Smooth muscle cell of the brain vasculature (primary cell): ENCODE results near the gene TFAM.
"Not testable (repeated sequence)": the region's sequence is repeated elsewhere in the genome, so short reads cannot be mapped to it uniquely, and the experiment has no call there.

Source experiments
- DNase-seq: peaks from one replicate; pipeline ENCODE4 v3.0.0-alpha.2; 2012; ENCODE audit warnings: low read depth, low spot score

The TFAM gene

DNA sequence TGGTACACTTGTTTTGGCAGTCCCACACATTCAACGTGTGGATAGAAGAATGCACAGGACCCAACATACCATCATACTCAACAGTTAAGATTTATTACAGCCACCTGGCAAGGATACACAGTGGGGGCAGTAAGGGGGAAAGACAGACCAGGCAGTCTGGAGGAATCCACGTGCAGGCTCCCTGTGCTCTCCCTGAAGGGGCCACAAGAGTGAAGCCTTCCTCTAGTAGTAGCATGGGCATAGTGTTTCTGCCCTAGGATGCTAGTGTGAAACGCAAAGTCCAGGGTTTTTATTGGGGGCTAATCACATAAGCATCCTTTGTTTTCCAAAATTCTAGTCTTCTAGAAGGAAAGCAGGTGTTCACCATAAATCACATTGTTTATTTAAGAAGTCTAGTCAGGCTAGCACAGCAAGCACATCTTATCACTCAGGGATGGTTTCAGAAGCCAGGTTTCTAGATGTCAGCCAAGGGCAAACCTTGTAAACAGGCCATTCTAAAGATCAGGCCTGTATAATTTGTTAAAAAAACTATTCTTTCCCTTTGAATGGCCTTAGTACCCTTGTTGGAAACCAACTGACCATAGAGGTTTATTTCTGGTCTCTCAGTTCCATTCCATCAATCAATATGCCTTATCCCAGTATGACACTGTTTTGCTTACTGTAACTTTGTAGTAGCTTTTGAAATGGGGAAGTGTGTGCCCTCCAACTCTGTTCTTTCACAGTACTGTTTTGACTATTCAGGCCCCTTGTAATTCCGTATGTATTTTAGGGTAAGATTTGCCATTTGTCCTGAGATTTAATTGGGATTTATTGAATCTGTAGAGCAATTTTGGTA lies 12.4 kb upstream of the TFAM start:
- DNase-seq, result no peak

DNA sequence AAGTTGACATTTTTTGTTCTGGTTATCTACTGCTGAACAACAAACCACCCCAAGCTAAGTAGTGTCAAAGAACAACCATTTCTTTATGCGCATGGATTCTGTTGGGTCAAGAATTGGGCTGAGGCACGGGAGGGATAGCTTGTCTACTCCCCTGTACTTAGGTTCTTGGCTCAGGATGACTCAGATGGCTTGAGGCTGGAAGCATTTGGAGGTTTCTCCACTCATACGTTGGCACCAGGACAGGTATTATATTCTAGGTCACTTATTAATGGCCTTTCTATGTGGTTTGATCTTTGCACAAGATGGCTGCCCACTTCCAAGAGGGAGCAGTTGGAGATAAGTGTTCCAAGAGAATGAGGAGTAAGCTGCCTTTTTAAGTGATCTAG lies 11.8 kb upstream of the TFAM start:
- DNase-seq, result no peak

DNA sequence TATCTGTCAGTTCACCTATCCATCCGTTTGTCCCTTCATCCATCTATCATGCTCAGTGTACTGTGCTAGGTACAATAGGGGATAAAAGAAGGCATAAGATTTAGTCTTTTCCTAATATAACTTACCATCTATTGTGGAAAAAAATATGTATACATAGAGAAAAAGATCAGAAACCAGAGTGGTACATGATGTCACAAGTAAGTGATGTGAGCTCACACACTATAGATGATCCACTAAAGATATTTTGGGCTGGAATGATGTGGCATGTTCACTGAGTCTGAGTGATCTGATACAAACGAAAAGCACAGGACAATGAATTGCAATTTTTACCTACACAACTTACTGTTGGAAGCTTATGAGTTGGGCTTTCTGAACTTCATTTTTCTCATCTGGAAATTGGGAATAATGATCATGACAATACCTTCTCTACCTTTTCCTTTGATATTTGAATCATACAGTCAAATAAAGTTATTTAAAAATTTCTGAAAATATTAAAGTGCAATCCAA lies 2.7 kb upstream of the TFAM start:
- no peak for DNase-seq

DNA sequence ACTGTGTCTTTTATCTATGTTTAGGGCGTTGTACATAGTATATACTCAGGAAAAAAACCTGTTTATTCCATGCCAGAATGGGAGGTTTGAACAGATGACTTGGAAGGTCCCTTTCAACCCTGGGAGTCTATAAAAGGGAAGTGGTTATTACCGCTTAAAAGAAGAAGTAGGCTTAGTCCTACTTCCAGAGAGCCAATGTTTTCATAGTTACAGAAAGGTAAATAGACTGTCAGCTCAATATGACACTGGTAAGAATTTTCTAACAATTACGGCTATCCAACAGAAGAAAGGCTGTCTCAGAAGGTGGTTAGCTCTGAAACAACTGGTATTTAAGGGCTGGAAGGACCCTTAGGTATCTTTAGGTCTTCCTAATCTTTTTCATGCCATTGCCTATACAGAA lies 1.1 kb upstream of the TFAM start:
- no peak for DNase-seq

DNA sequence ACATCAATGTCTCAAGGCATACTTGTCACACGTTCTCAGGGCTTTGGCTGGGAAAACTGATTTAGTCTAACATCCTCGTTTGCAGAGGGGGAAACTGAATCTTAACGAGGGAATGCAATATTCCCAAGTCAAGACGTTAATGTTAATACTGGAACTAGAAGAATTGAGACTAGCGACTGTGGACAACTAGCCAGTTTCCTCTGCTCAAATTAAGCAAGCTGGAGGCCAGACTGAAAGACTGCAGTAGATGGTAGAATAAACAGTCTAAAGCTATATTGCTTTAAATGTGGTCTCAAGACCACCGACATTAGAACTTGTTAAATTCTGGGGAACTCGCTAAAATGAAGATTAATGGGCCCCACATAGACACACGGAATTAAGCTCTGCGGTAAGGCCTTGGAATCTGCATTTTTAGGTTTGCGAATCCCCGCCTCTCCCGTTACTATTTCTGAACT lies 639 bp upstream of the TFAM start:
- DNase-seq, result no peak

DNA sequence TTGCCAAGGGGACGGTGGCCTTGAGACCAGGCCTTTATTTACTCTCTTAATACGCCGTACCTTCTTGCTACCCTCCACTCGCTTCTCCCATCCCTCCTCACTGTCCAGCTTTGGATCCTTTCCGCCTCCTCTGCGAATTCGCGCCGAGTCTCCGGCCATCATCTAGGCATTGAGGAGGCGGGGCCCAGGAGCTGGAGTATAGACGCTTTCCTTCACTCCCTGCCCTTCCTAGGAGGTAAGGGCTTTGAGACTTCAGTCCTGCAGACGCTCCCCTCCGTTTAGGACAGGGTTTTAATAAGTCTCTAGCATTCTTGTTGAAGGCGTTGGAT lies 538 bp downstream of the TFAM start:
- no peak for DNase-seq

DNA sequence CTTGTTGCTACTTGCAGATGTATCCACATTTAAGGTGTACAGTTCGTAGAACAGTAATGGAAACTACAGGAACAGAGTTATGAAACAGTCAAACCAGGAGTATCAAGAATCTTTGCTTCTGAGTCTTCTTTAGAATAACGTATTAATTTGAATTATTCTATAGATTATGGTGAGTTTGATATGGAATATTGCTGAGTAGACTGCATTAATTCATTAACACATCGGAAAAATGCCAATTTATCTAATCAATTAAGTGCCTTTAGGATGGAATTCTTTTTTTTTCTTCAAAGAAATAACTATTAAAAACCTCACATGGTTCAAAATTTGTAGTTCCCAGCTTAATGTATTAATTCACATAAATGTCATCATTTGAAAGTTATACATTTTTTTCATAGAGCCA lies 3.8 kb downstream of the TFAM start:
- DNase-seq, result no peak

DNA sequence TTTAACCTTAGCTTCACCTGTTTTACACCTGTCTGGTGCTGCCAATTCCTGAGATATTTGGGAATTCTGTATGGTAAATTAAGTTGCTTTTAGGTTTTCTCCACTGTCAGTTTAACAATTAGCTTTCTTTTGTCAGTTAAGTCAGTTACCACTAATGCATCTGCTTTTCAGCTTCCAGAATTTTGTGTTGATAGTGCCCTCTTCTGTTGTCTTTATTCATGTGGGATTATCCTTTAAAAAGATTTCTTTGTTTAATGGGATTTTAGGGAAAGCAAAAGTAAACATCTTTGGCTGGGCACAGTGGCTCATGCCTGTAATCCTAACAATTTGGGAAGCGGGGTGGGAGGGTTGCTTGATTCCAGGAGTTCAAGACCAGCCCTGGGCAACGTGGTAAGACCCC lies 8.1 kb downstream of the TFAM start:
- no peak for DNase-seq

DNA sequence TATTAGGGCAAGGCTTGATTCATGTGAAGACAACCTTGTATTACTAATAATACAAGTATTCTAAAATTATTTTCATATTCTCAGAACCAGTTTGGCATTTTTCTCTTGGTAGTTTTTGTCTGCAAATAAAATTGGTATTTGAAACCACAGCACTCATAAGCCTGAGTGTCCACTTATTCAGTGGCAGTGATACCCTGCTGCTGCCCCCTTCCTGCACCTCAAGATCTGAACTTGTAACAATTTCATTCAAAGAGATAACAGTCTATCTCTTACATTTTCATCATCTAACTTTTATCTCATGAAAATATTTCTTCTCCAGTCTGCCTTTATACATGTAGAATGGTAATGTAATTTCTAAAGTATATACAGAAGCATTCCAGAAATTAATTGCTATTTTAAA lies 9.3 kb downstream of the TFAM start:
- no peak for DNase-seq

DNA sequence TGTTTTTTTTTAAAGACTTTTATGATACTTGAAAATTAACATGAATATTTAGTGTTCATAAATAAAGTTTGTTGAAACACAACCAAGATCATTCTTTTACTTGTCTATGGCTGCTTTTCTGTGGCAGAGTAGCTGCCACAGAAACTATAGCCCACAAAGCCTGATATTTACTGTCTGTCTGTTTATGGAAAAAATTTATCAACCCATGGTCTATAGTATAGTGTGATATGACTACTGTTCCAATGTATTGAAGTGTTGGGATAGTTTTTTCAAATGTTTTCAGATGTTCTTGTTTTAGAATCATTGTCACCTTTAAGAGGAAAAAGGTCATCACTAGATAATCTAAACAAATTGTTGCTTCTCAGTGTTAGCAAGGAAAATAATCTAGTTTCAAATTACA lies 10.8 kb downstream of the TFAM start:
- DNase-seq, result no peak

DNA sequence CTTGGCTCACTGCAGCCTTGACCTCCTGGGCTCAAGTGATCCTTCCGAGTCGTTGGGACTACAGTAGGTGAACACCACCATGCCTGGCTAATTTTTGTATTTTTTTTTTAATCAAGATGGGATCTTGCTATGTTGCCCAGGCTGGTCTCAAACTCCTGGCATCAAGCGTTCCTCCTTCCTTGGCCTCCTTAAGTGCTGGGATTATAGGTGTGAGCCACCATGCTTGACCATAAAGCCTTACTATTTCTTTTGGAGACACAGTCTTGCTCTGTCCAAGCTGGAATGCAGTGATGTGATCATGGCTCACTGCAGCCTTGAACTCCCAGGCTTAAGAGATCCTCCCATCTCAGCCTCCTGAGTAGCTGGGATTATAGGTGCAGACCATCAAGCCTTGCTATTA lies 12.6 kb downstream of the TFAM start:
- no peak for DNase-seq

DNA sequence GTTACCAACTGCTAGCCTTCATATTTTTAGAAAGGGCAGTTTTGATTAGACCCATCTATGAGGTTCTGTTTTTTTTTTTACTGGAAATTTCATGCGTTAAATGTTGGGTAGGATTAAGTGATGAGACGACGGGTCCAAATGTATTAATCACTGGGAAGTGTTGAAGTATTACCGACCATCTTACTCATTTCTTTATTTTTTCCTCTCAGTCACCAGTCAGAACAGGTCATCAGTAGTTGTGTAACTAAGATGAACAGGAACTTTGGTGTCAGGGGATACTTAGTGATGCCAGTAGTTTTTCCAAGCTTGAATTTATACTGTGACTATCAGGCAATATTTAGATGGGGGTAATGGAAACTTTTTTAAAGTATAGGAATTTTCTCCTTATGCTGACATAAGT lies 14.2 kb downstream of the TFAM start:
- no peak for DNase-seq

DNA sequence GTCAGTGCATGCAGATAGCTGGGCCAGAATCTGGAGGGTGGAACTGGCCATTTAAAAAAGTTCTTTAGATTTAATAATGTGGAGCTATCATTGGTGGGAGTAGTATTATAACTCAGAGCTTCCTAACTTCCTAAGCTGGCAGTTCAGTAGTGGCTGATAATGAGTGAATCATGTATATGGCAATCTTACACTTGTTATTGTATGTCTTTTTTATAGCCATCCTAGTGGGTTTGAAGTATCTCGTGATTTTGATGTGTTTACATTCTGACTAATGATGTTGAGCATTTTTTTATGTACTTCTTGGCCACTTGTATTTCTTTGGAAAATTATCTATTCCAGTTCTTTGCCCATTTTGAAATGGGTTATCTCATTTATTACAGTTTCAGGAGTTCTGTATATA lies 15.4 kb downstream of the TFAM start:
- DNase-seq, result no peak

DNA sequence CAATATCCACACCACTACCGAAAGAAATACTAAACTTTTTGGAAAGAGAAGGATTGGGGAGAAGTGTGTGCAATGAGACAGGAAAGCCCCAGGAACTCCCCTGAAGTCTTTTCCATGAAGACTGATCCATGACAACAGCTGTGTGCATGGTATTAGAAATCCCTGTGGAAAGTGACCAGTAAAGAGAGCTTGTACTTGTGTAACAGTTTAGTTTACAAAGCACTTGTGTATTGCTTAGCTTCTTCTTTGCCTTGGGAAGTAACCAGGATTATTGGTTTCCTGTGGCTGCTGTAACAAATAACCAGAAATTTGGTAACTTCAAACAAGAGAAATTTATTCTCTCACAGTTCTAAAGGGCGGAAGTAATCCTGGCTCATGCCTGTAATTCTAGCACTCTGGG lies 18.8 kb downstream of the TFAM start:
- no peak for DNase-seq

DNA sequence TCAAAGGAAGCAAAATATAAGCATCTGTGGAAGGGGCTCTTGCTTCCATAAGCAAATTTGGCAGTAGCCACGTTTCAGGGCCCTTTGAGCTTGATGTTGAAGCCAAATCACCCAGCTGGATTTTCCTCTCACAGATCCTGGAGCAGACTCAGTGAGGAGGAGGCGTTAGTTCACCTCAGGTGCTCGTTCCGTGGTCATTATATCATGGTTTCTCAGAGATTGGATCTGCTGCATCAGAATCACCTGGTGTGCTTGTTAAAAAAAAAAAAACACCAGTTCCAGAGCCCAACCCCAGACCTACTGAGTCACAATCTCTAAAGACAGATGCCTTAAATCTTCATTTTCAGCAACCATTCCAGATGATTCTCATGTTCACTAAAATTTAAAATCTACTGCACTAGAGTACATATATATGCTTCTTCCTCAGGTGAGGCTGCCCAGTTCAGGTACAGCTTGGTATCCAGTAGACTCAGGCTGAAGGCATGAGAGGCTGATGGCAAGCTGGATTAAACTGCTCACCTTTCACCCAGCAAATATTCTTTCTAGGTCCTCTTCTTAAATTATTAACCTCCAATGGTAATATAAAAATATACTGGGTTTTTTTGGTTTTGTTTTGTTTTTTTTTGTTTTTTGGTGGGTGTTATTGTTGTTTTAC lies 24.9 kb downstream of the TFAM start:
- DNase-seq, result no peak

DNA sequence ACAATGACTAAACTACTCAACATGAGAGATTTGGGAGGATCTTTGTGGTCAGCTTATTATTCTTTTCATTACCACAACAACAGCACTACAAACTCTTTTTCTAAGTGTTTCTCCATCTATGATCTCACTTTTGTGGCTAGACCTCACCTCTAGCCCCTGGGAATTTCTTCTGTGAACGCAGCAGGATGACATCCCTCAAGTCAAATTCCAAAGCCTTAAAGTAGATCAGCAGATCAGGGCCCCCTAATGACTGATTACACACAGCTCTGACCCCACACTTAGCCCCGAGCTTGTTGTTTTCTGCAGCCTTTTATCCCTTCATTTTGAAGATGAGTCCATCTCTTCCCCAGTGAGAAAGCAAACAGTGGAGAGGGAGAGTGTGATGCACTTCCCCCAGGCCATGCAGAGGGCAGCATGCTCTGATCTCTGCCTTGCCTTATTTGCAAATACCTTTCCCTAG lies 27.3 kb downstream of the TFAM start:
- DNase-seq, result peak; percentile 96

DNA sequence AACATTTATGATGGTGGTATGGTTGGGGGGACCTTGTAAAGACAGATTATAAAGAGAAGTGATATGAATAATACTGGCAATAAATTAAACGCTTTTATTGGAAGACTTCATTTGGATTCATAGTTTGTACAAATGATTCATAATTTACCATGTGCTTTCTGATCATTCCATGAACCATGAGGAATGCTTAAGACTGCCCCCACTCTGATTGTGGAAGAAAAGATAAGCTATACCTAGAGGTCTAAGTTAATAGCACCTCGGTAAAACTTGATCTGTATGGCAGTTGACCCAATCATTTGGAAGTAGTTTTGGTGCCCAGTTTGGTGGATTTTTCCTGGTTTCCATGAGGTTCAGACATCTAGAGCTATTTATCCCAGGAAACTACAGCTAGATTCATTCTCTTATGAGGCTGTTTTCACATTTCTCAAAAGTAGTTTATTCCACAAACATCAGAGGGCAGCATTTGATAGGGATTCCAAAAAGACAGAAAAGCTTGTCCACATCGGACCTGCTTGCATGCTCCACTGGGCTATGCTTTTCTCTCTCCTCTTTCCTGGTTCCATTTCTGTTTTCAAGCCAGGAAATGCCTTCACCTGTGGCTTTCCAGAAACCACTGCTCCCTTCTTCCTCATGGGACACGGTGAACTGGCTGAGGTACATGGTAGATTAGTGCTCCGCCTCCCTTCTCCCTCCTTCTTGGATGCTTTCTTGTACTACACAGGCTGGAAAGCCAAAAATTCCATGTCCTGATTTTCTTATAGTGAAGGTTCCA lies 29.2 kb downstream of the TFAM start:
- DNase-seq, result peak; percentile 67

DNA sequence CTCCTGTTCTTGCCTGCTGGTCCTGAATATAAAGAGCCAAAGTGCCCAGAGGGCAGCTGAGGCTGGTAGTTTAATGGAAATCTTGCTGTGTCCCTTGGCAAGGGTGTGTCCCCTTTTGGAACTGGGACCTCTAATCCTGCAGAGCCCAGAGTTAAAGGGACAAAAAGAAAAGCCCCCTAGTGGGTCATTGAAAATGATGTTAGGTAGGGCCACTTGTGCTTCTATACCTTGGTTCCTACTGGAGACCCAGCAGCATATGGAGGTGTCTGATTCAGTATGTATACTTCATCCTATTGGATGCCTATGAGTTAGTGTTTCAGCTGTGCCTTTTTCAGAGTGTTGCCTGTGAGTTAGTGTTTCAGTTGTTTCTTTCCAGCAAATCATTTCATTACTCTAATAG lies 30.5 kb downstream of the TFAM start:
- no peak for DNase-seq

DNA sequence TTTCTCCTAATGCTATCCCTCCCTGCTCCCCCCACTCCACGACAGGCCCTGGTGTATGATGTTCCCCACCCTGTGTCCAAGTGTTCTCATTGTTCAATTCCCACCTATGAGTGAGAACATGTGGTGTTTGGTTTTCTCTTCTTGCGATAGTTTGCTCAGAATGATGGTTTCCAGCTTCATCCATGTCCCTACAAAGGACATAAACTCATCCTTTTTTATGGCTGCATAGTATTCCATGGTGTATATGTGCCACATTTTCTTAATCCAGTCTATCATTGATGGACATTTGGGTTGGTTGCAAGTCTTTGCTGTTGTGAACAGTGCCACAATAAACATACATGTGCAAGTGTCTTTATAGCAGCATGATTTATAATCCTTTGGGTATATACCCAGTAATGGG lies 32.7 kb downstream of the TFAM start:
- not testable (repeated sequence) for DNase-seq

DNA sequence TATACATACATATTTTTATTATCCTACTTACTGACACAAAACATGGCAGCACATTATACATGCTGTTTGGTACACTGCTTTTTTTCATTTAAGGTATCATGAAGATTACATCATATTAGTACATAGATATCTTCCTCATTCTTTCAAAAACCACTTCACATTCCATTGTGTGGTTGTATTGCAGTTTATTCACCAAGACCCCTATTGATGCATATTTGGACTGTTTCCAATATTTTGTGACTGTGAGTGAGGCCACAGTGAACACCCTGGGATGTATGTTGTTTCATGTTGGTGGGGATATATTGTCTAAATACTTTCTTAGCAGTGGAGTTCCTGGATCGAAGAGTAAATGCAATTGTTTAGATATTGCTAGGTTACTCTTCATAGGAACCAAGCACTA lies 39.0 kb downstream of the TFAM start:
- DNase-seq, result no peak

DNA sequence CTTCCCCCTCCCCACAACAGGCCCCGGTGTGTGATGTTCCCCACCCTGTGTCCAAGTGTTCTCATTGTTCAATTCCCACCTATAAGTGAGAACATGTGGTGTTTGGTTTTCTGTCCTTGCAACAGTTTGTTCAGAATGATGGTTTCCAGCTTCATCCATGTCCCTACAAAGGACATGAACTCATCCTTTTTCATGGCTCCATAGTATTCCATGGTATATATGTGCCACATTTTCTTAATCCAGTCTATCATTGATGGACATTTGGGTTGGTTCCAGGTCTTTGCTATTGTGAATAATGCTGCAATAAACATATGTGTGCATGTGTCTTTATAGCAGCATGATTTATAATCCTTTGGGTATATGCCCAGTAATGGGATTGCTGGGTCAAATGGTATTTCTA lies 43.2 kb downstream of the TFAM start:
- not testable (repeated sequence) for DNase-seq

DNA sequence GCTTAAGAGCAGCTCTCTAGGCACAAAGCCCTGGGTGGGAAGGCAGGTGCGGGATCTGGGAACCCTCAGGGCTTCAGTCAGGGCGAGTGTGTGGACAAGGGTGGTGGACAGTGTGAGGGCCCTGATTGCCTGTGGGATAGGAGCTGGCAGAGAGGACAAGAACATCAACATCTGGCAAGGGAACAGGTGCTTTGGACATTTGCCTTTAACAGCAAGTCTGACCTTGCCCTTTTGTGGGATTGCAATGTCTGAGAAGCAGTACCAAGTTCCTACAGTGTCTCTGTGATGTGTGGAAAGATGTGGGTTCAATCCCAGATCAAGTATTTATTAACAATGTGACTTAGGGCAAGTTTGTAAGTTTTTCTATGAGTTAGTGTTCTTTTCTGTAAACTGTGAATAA lies 46.7 kb downstream of the TFAM start:
- DNase-seq, result no peak

DNA sequence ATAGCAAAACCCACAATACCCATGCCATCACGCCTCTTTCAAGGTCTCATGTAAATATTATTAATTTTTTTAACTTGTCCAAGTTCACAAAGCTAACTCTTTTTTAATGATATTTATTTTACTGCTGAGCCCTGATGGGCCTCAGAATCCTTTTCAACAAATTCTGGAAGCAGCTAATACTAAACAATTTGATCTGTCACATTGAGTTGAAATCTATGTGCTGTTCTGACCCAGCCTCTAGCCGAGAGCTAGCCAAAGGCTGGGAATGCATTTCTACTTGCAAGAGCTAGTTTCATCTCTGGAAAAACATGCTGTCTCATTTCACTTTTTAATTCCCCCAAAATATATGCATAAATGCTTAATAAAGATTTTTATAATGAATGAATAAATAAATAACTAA lies 47.9 kb downstream of the TFAM start:
- no peak for DNase-seq
